Measurements from ENCODE around the gene ZNF92. TPM values are rescaled to one million over a fixed set of nuclear protein-coding genes. Genes with fewer than 3 reads are reported as not detected.

ZNF92 gene
- total and polyA plus RNA-seq, 2 of the 13 experiments (the other 11 are each of a cell fraction or from before 2014, with no cell fraction given): 4.0 to 13.2 TPM

DNA sequence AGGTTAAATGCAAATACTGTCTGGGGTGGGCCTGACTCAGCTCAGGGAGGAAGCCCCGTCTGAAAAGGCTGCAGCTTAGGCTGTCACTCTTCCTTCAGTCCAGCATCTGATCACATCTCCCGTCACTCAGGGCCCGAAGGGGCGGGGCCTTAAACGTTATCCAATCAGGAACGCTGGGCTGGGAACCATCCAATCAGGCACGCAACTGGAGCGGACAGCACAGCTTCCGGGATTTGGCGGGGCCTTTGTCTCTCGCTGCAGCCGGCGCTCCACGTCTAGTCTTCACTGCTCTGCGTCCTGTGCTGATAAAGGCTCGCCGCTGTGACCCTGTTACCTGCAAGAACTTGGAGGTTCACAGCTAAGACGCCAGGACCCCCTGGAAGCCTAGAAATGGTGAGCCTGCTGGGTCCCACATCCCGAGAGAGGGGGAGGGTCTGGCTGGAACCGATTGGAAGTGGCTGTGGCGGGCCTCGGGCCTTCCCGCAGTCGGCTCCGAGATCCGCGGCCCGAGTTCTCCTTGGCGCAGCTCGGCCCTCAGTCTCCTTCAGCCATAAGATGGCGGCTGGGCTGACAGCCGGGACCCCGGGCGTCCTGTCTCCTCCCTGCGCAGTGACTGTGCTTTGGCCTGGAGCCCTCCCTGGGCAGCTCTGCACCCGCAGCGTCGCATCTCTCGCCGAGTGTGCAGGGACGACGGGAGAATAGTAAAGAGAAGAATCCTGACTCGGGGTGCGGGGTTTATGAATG lies at the start of gene ZNF92 (continued):
- TF ChIP-seq, protein P1, sequence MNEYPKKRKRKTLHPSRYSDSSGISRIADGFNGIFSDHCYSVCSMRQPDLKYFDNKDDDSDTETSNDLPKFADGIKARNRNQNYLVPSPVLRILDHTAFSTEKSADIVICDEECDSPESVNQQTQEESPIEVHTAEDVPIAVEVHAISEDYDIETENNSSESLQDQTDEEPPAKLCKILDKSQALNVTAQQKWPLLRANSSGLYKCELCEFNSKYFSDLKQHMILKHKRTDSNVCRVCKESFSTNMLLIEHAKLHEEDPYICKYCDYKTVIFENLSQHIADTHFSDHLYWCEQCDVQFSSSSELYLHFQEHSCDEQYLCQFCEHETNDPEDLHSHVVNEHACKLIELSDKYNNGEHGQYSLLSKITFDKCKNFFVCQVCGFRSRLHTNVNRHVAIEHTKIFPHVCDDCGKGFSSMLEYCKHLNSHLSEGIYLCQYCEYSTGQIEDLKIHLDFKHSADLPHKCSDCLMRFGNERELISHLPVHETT (CRISPR knock-in tag; conservative IDR thresholded peaks at IDR 0.05): no peak
- TF ChIP-seq ZBTB21 (CRISPR knock-in tag; IDR thresholded peaks at IDR 0.05) (no peak), ZBTB7B (CRISPR knock-in tag; IDR thresholded peaks at IDR 0.05) (no peak), ZFYVE20 (CRISPR knock-in tag; IDR thresholded peaks at IDR 0.05; ENCODE audit: borderline replicate concordance, low read depth) (no peak), ZNF207 (IDR thresholded peaks at IDR 0.05; ENCODE audit: borderline replicate concordance) (no peak), NR1H2 (CRISPR knock-in tag; IDR thresholded peaks at IDR 0.05; ENCODE audit: borderline replicate concordance, low read depth) (no peak), SP4 (CRISPR knock-in tag; IDR thresholded peaks at IDR 0.05) (0 out of 2 replicates have a peak, but pooled peaks have one; percentile 51), ZSCAN31 (CRISPR knock-in tag; IDR thresholded peaks at IDR 0.05; ENCODE audit: low read depth) (peak; percentile 92; the same call in 1 of the 2 replicates), PCBP1 (IDR thresholded peaks at IDR 0.05; ENCODE audit: borderline replicate concordance, low read depth, low read length) (no peak), ZNF816 (CRISPR knock-in tag; IDR thresholded peaks at IDR 0.05; ENCODE audit: borderline replicate concordance) (no peak), ZBTB8A (CRISPR knock-in tag; IDR thresholded peaks at IDR 0.05; ENCODE audit: borderline replicate concordance, low read depth) (no peak; the same call in 1 of the 2 replicates), ZKSCAN5 (CRISPR knock-in tag; IDR thresholded peaks at IDR 0.05) (no peak), ZNF558 (CRISPR knock-in tag; IDR thresholded peaks at IDR 0.05; ENCODE audit: borderline replicate concordance) (peak; percentile 69; the same call in 1 of the 2 replicates), ZNF569 (CRISPR knock-in tag; IDR thresholded peaks at IDR 0.05; ENCODE audit: borderline replicate concordance) (no peak)
- TF ChIP-seq, protein P2, sequence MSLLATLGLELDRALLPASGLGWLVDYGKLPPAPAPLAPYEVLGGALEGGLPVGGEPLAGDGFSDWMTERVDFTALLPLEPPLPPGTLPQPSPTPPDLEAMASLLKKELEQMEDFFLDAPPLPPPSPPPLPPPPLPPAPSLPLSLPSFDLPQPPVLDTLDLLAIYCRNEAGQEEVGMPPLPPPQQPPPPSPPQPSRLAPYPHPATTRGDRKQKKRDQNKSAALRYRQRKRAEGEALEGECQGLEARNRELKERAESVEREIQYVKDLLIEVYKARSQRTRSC (CRISPR knock-in tag; IDR thresholded peaks at IDR 0.05; ENCODE audit: low read depth): no peak
- TF ChIP-seq, protein P3, sequence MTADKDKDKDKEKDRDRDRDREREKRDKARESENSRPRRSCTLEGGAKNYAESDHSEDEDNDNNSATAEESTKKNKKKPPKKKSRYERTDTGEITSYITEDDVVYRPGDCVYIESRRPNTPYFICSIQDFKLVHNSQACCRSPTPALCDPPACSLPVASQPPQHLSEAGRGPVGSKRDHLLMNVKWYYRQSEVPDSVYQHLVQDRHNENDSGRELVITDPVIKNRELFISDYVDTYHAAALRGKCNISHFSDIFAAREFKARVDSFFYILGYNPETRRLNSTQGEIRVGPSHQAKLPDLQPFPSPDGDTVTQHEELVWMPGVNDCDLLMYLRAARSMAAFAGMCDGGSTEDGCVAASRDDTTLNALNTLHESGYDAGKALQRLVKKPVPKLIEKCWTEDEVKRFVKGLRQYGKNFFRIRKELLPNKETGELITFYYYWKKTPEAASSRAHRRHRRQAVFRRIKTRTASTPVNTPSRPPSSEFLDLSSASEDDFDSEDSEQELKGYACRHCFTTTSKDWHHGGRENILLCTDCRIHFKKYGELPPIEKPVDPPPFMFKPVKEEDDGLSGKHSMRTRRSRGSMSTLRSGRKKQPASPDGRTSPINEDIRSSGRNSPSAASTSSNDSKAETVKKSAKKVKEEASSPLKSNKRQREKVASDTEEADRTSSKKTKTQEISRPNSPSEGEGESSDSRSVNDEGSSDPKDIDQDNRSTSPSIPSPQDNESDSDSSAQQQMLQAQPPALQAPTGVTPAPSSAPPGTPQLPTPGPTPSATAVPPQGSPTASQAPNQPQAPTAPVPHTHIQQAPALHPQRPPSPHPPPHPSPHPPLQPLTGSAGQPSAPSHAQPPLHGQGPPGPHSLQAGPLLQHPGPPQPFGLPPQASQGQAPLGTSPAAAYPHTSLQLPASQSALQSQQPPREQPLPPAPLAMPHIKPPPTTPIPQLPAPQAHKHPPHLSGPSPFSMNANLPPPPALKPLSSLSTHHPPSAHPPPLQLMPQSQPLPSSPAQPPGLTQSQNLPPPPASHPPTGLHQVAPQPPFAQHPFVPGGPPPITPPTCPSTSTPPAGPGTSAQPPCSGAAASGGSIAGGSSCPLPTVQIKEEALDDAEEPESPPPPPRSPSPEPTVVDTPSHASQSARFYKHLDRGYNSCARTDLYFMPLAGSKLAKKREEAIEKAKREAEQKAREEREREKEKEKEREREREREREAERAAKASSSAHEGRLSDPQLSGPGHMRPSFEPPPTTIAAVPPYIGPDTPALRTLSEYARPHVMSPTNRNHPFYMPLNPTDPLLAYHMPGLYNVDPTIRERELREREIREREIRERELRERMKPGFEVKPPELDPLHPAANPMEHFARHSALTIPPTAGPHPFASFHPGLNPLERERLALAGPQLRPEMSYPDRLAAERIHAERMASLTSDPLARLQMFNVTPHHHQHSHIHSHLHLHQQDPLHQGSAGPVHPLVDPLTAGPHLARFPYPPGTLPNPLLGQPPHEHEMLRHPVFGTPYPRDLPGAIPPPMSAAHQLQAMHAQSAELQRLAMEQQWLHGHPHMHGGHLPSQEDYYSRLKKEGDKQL (CRISPR knock-in tag; IDR thresholded peaks at IDR 0.05; ENCODE audit: low read depth): no peak
- TF ChIP-seq, protein P4, sequence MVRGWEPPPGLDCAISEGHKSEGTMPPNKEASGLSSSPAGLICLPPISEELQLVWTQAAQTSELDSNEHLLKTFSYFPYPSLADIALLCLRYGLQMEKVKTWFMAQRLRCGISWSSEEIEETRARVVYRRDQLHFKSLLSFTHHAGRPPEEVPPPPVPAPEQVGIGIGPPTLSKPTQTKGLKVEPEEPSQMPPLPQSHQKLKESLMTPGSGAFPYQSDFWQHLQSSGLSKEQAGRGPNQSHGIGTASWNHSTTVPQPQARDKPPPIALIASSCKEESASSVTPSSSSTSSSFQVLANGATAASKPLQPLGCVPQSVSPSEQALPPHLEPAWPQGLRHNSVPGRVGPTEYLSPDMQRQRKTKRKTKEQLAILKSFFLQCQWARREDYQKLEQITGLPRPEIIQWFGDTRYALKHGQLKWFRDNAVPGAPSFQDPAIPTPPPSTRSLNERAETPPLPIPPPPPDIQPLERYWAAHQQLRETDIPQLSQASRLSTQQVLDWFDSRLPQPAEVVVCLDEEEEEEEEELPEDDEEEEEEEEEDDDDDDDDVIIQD (CRISPR knock-in tag; IDR thresholded peaks at IDR 0.05; ENCODE audit: low read depth): peak; percentile 89; the same call in 1 of the 2 replicates
- TF ChIP-seq, protein P5, sequence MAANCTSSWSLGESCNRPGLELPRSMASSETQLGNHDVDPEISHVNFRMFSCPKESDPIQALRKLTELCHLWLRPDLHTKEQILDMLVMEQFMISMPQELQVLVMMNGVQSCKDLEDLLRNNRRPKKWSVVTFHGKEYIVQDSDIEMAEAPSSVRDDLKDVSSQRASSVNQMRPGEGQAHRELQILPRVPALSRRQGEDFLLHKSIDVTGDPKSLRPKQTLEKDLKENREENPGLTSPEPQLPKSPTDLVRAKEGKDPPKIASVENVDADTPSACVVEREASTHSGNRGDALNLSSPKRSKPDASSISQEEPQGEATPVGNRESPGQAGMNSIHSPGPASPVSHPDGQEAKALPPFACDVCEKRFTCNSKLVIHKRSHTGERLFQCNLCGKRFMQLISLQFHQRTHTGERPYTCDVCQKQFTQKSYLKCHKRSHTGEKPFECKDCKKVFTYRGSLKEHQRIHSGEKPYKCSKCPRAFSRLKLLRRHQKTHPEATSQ (CRISPR knock-in tag; IDR thresholded peaks at IDR 0.05; ENCODE audit: borderline replicate concordance): 0 out of 2 replicates have a peak, but pooled peaks have one; percentile 38
